Left renal cortex interstitium (tissue), 4 donors: ENCODE measurements around the gene SMPD2. TPM values are rescaled to one million over a fixed set of nuclear protein-coding genes. Genes with fewer than 3 reads are reported as not detected.

Experiments used
- DNase-seq, 4 donors: peaks; one replicate each; pipeline ENCODE4 v3.0.0-alpha.2; 2013; ENCODE audit warnings: low read depth in 4 of 4, low spot score in 2 of 4, missing footprints in 1 of 4
- polyA plus RNA-seq, 4 donors: library from polyadenylated mRNA; unstranded; fragments of 120-200 nt; gene quantifications; one replicate each; pipeline ENCODE4 v1.2.1, GENCODE V29; 2013; ENCODE audit not compliant: insufficient read length in 4 of 4

SMPD2 gene
- polyA plus RNA-seq, 4 donors: 12.3 to 16.3 (median 14.5) TPM

GRCh38 chr6:109446541-109446940 is 6.0 kb downstream of the SMPD2 start:
- DNase-seq: no peak

DNA sequence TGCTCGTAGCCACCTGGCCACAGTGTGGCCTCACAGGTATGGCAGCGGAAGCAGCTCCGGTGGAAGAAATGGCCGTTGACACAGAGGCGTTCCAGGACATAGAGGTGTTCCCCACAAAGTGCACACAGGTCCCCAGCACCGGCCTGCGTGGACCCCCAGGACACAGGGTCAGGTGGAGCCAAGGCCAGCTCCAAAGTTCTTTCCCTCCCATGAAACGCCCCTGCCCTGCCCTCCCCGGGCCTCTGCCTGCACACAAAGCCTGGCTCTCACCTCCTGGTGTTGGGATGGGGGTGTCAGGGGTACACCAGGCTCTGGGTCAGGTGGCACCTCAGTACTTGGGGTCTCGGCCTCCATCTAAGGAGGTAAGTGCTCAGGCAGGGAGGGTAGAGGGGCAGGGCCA is 6.6 kb downstream of the SMPD2 start:
- DNase-seq: no peak

GRCh38 chr6:109447878-109448555 is 7.5 kb downstream of the SMPD2 start:
- DNase-seq: no peak

GRCh38 chr6:109448615-109449014 is 8.1 kb downstream of the SMPD2 start:
- DNase-seq: no peak

DNA sequence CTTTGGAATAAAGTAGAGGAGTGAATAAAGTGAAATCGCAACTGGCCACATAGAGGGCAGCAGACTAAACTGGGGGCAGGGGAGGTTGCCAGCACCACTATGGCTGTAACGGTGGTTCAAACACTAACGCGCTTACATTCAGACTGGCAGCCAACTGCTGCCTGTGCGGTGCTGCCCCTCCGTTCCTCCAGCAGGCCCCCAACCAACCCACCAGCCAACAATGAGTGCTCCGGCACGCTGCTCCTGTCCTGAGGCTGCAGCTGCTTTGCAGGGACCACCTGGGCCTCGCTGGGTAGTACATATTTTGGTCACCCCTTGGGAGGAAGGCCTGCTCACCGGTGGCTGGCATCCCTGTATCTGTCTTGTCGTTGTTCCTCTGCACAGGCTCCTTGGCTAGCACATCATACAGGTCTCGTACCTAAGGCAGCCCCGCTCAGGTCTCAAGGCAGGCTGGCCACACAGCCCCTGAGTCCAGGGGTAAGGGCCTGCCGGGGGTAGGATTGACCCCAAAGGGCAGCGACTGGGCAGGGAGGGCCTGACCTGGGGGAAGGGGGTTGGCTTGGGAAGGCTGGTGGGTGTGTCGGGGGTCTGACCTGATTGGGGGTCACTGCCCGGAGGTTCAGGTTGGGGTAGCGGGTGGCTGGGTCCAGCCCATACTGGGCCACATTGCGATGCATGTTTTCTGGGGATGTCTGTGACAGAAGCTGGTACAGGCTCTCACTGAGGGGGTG is 8.7 kb downstream of the SMPD2 start:
- DNase-seq: no peak

DNA sequence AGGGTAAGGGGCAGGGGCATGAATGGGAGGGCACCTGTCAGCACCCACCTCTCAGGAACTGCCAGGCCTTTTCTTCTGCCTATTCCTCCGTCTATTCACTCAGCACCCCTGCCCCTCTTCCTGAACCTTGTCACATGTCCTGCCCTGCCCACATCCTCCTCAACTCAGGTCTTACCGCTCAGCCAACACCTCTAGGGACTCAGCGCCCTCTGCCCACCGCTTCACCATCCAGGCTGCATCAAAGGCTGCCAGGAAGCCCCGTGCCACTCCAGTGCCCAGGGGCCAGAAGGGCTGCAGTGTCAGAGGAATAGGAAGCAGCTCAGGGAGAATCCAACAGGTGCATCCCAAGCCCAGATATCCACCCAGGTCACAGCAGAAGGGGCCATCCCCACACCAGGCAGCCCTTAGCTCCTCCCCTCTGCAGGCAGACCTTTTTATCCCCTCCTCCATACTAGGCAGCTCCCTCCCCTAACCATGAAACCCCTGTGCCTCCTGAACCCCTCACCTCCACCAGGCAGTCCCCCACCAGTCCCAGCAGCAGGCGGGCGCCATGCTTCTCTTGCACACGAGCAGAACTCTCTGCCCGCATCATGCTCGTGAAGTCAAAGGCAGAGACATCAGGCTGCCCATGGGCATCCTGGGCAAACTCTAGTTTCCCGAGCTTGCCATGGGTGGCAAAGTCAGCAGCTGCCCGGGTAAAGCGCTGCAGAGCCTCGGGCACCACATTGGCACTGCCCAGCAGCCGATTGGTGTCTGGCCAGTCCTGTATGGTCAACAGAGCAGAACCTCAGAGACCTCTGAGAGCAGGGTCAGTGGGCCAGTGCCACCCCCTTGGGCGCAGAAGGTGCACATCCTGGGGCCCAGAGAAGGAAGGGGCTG is 9.5 kb downstream of the SMPD2 start:
- DNase-seq: no peak

GRCh38 chr6:109450801-109451200 is 10.3 kb downstream of the SMPD2 start:
- DNase-seq: no peak

GRCh38 chr6:109451376-109451775 is 10.9 kb downstream of the SMPD2 start:
- DNase-seq: no peak

DNA sequence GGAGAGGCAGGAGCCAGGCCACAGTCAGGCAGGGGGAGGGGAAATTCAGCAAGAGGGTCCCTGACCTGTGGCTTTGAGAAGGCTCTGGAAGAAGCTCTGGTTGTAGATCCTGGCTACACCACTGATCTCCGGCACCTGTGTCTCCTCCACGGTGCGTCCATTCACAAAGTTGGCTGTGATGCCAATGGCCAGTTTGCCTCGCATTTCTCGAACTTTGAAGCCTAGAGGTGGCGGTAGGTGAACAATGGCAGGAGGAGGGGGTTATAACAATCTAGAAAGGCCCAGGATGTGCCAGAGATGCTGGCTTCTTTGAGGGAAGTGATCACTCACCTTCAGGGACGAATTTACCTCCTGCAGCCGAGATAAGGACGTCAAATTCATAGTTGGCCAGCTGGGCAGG is 11.7 kb downstream of the SMPD2 start:
- DNase-seq: no peak

DNA sequence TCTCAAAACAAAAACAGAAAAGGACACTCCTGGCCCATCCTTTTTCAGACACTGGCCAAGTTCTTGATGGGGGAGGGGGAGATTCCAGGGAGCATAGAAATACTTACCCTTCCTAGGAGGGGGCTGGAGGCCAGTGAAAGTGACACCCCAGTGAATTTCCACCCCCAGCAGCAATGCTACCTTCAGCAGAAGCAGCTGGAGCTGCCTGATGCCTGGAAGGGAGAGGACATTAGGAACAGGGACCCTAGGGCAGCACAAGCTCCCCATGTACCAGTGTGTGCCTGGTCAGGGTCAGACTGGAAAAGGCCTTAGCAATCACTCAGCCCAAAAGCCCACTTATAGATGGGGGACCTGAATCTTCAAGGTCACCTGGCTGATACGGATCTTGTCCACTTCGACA is 12.6 kb downstream of the SMPD2 start:
- no peak for DNase-seq

- DNase-seq: no peak
These were observed 13.3 kb downstream of the SMPD2 start for GRCh38 chr6:109453594-109454495.

DNA sequence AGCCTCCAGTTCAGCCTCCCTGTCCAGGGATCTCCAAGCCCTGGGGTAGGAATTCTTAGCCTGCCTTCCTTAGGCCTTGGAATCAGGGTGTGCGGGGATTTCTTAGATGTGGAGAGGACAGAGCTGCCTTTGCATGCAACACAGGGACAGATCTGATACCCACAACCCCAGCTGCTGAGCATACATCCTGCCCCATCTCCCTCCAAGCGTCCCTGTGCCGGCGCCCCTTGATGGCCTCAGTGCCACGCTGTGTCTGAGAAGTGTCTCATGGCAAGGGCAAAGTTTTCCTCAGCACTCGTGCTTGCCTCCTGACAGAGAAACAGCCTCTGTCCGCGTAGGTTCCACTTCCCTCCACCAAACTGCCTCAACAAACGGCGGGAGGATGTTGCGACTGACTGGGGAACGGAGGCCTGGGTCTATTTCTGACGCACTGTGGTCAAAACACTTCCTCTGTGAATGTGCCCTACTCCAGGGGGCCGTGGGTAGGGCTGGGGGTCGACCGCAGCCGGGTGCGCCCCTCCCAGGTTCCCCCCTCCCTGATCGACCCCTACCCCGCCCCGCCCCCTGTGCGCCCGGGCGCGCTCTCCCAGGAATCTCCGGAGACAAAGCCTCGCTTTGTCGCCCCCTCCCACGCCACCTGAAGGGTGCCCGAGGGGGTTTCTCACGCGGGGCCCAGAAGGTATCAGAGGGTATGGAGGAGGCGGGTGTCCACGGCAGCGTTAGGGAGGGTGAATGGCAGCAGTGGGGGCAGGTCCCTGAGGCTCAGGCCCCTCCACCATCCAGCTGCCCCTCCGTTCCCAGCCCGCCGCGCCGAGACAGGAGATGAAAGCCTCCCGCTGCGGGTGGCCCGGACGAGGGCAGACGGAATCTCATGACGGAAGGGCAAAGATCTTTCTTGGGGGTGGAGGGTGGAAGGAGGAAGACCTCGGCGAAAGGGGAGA is 14.2 kb downstream of the SMPD2 start:
- no peak for DNase-seq

- DNase-seq: no peak
These were observed 15.1 kb downstream of the SMPD2 start, which contains the start of gene MICAL1 for GRCh38 chr6:109455437-109456110. TSS of gene MICAL1 (minus strand) at chr6:109455772. CDS start at chr6:109454196, 1,576 bp downstream.

GRCh38 chr6:109456111-109456583 is 15.6 kb downstream of the SMPD2 start:
- no peak for DNase-seq

- no peak for DNase-seq
These were observed 16.4 kb downstream of the SMPD2 start for GRCh38 chr6:109456710-109457561.

GRCh38 chr6:109457562-109457996 is 17.1 kb downstream of the SMPD2 start:
- DNase-seq: no peak

GRCh38 chr6:109458774-109459531 is 18.4 kb downstream of the SMPD2 start:
- DNase-seq: no peak
